Astrocyte (in vitro differentiated cells and primary cell): ENCODE results near the gene ZNF431. TPM values are rescaled to one million over a fixed set of nuclear protein-coding genes. Genes with fewer than 3 reads are reported as not detected.
"Not testable (repeated sequence)": the region's sequence is repeated elsewhere in the genome, so short reads cannot be mapped to it uniquely, and the experiment has no call there.

Source experiments
- DNase-seq: peaks from one replicate; pipeline ENCODE4 v3.0.0-alpha.2; 2010; ENCODE audit warnings: low read depth
- FAIRE-seq: peaks from 2 replicates; lab custom pipeline; 2011; peaks lifted over from hg19 to GRCh38; lab: Jason Lieb, UNC
- H2AFZ ChIP-seq: 2 replicates; pipeline ENCODE4 v1.6.0; 2012; ENCODE audit warnings: low read depth, low read length, inconsistent platforms
- H3K27ac ChIP-seq: 2 replicates; pipeline ENCODE4 v1.5.1; 2011; ENCODE audit warnings: low read depth, low read length, inconsistent platforms
- H3K27me3 ChIP-seq: 2 replicates; pipeline ENCODE4 v1.6.0; 2011; ENCODE audit warnings: low read length, inconsistent platforms; ENCODE audit not compliant: insufficient read depth
- H3K36me3 ChIP-seq: 2 replicates; pipeline ENCODE4 v1.5.1; 2011; ENCODE audit warnings: low read length, inconsistent platforms; ENCODE audit not compliant: insufficient read depth
- H3K4me1 ChIP-seq: 2 replicates; pipeline ENCODE4 v1.5.1; 2011; ENCODE audit warnings: low read length, inconsistent platforms; ENCODE audit not compliant: insufficient read depth
- H3K4me2 ChIP-seq: 2 replicates; pipeline ENCODE4 v1.6.0; 2012; ENCODE audit warnings: low read length, inconsistent platforms
- H3K4me3 ChIP-seq: 2 replicates; pipeline ENCODE4 v1.5.1; 2011; ENCODE audit warnings: low read depth, mild to moderate bottlenecking, low read length, inconsistent platforms; ENCODE audit not compliant: insufficient read depth
- H3K79me2 ChIP-seq: 2 replicates; pipeline ENCODE4 v1.6.0; 2012; ENCODE audit warnings: mild to moderate bottlenecking, low read length, inconsistent platforms; ENCODE audit not compliant: insufficient read depth
- H3K9ac ChIP-seq: 2 replicates; pipeline ENCODE4 v1.6.0; 2012; ENCODE audit warnings: mild to moderate bottlenecking, low read length, inconsistent platforms
- H3K9me3 ChIP-seq: 2 replicates; pipeline ENCODE4 v1.5.1; 2012; ENCODE audit warnings: low read depth, mild to moderate bottlenecking, low read length, inconsistent platforms; ENCODE audit not compliant: insufficient read depth
- H4K20me1 ChIP-seq: 2 replicates; pipeline ENCODE4 v1.6.0; 2012; ENCODE audit warnings: low read length, inconsistent platforms; ENCODE audit not compliant: insufficient read depth
- H3K27ac Mint-ChIP-seq: one replicate; pipeline ENCODE4 v1.8.0; 2021; ENCODE audit warnings: mild to moderate bottlenecking, mixed read lengths; ENCODE audit not compliant: unreplicated experiment
- H3K27me3 Mint-ChIP-seq: one replicate; pipeline ENCODE4 v1.8.0; 2021; ENCODE audit warnings: low read depth, mixed read lengths; ENCODE audit not compliant: unreplicated experiment
- H3K36me3 Mint-ChIP-seq: one replicate; pipeline ENCODE4 v1.8.0; 2021; ENCODE audit warnings: low read depth, mixed read lengths; ENCODE audit not compliant: unreplicated experiment
- H3K4me1 Mint-ChIP-seq: one replicate; pipeline ENCODE4 v1.8.0; 2021; ENCODE audit warnings: low read depth, mixed read lengths; ENCODE audit not compliant: unreplicated experiment
- H3K4me3 Mint-ChIP-seq: one replicate; pipeline ENCODE4 v1.8.0; 2021; ENCODE audit warnings: mild to moderate bottlenecking, moderate library complexity, mixed read lengths; ENCODE audit not compliant: unreplicated experiment
- H3K9me3 Mint-ChIP-seq: one replicate; pipeline ENCODE4 v1.8.0; 2021; ENCODE audit warnings: mild to moderate bottlenecking, mixed read lengths; ENCODE audit not compliant: unreplicated experiment
- EZH2 ChIP-seq: IDR thresholded peaks from 2 replicates; pipeline ENCODE4 v1.6.1; 2012; ENCODE audit warnings: mild to moderate bottlenecking, low read length, inconsistent platforms; ENCODE audit not compliant: insufficient read depth
- total RNA-seq: library from RNA; stranded (reverse); gene quantifications from 2 replicates; pipeline ENCODE4 v1.2.1, GENCODE V29; 2021
- TF ChIP-seq, protein P1 (sequence below): IDR thresholded peaks from 2 replicates; pipeline ENCODE4 v1.5.1; 2011; ENCODE audit warnings: low read depth, mild to moderate bottlenecking, inconsistent platforms, low read length, moderate library complexity; ENCODE audit not compliant: insufficient read depth

ZNF431 gene
- total RNA-seq, 1 donor from 2014 or later: 29.4 TPM

DNA sequence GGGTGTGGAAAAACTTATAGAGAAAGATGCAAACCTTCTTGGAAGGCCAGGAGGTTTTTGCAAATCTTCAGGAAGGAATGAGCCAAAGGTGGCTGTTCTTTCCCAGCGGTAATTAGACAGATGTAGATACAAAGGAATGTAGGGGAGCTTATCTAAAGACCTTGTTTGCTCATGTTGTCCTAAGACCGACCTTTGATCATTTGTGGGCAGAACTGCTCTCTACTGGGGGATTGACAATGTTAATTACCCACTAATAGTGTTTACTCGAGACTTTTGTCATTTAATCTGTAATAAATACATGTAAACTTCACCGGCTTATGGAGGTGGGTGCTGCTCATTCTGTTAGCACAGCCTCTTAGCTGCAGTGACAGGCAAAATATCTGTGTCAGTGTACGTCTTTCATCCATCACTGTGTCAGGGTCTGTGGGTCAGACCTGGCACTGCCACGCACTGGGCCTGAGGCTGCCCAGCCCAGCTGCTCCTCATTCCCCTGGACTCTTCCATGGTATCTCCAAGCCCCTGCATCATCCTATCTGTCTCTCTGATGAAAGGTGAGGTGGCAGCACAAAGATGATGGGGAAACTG is 68.3 kb downstream of the ZNF431 start:
- Mint-ChIP-seq H3K4me1 (peaks cover 3% of the 10 kb centered on the region), H3K27me3 (no peaks in the 10 kb centered on the region), H3K27ac (no peak overlapping the region), H3K36me3 (no peaks in the 10 kb centered on the region), H3K4me3 (no peak overlapping the region), H3K9me3 (peaks cover 7% of the 10 kb centered on the region)
- H3K9ac ChIP-seq: no peak overlapping the region
- H3K79me2 ChIP-seq: no peaks in the 10 kb centered on the region
- DNase-seq: no peak
- TF ChIP-seq, protein P1, sequence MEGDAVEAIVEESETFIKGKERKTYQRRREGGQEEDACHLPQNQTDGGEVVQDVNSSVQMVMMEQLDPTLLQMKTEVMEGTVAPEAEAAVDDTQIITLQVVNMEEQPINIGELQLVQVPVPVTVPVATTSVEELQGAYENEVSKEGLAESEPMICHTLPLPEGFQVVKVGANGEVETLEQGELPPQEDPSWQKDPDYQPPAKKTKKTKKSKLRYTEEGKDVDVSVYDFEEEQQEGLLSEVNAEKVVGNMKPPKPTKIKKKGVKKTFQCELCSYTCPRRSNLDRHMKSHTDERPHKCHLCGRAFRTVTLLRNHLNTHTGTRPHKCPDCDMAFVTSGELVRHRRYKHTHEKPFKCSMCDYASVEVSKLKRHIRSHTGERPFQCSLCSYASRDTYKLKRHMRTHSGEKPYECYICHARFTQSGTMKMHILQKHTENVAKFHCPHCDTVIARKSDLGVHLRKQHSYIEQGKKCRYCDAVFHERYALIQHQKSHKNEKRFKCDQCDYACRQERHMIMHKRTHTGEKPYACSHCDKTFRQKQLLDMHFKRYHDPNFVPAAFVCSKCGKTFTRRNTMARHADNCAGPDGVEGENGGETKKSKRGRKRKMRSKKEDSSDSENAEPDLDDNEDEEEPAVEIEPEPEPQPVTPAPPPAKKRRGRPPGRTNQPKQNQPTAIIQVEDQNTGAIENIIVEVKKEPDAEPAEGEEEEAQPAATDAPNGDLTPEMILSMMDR: no peak
- no peak for TF ChIP-seq EZH2
- H2AFZ ChIP-seq: no peak overlapping the region
- peaks cover 11% of the 10 kb centered on the region for H3K9me3 ChIP-seq
- H3K4me2 ChIP-seq: no peak overlapping the region
- H4K20me1 ChIP-seq: no peaks in the 10 kb centered on the region
- FAIRE-seq: no peak
- no peaks in the 10 kb centered on the region for H3K4me1 ChIP-seq
- H3K27me3 ChIP-seq: no peaks in the 10 kb centered on the region
- no peak overlapping the region for H3K27ac ChIP-seq
- H3K36me3 ChIP-seq: no peaks in the 10 kb centered on the region
- no peak overlapping the region for H3K4me3 ChIP-seq

DNA sequence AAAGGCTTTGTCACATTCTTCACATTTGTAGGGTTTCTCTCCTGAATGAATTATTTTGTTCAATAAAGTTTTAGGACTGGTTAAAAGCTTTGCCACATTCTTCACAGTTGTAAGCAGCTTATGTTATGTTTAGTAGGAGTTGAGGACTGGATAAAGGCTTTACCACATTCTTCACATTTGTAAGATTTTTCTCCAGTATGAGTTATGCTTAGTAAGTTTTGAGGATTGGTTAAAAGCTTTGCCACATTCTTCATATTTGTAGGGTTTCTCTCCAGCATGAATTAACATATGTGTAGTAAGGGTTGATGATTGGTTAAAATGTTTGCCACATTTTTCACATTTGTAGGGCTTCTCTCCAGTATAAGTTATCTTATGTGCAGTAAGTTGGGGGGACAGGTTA is 79.9 kb downstream of the ZNF431 start:
- Mint-ChIP-seq H3K27me3 (no peaks in the 10 kb centered on the region), H3K4me1 (peaks cover 23% of the 10 kb centered on the region), H3K9me3 (peaks cover 2% of the 10 kb centered on the region), H3K36me3 (no peaks in the 10 kb centered on the region), H3K4me3 (peak overlapping the region; percentile 23), H3K27ac (peak overlapping the region; percentile 98)
- Histone ChIP-seq H3K4me1 (no peaks in the 10 kb centered on the region), H3K9me3 (no peaks in the 10 kb centered on the region), H3K79me2 (no peaks in the 10 kb centered on the region), H3K36me3 (no peaks in the 10 kb centered on the region), H3K4me3 (no peak overlapping the region), H3K4me2 (no peak overlapping the region), H3K27me3 (no peaks in the 10 kb centered on the region), H2AFZ (no peak overlapping the region), H4K20me1 (no peaks in the 10 kb centered on the region), H3K9ac (no peak overlapping the region), H3K27ac (no peak overlapping the region)
- no peak for FAIRE-seq
- no peak for TF ChIP-seq EZH2
- TF ChIP-seq, protein P1: no peak
- DNase-seq: peak; percentile 6

DNA sequence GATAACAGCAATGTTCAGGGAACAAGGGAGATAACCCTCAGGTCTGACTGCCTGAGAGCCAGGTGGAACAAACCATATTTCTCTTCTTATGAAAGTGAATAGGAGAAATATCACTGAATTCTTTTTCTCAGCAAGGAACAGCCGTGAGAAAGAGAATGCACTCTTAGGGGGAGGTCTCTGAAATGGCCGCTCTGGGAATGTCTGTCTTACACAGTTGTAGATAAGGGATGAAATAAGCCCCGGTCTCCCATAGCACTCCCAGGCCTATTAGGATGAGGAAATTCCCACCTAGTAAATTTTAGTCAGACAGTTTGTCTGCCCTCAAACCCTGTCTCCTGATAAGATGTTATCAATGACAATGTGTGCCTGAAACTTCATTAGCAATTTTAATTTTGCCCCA is 88.1 kb downstream of the ZNF431 start:
- H3K9ac ChIP-seq, H3K27me3 Mint-ChIP-seq, H3K27me3 ChIP-seq, H3K4me3 Mint-ChIP-seq, H3K4me2 ChIP-seq, H3K27ac ChIP-seq, H3K4me3 ChIP-seq, H3K36me3 Mint-ChIP-seq, H4K20me1 ChIP-seq, H3K4me1 Mint-ChIP-seq, H3K36me3 ChIP-seq, FAIRE-seq, H3K9me3 ChIP-seq, H3K27ac Mint-ChIP-seq, H2AFZ ChIP-seq, H3K4me1 ChIP-seq, DNase-seq, H3K79me2 ChIP-seq: not testable (repeated sequence)
- peaks cover 16% of the 10 kb centered on the region for H3K9me3 Mint-ChIP-seq
